ENCODE data around the gene NCKAP5.

DNA sequence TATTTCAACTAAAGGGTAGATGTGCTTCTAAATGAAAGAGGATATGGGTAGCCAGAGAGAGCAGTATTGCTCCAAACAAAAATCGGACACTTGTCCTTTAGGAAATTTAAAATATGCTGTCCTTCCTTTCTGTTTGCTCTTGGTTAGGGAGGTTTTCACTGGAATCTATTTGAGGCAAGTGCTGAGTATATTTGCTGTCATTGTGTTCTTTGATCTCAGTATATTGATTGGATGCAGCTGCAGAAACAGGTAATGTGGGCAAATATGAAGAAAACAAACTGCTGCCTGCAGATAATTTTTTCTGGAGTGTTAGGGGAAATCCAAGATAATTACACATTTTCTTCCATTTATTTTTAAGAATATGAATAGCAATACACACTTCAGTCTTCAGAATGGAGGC lies 410.2 kb downstream of the NCKAP5 start:
- TF ChIP-seq, protein P1, sequence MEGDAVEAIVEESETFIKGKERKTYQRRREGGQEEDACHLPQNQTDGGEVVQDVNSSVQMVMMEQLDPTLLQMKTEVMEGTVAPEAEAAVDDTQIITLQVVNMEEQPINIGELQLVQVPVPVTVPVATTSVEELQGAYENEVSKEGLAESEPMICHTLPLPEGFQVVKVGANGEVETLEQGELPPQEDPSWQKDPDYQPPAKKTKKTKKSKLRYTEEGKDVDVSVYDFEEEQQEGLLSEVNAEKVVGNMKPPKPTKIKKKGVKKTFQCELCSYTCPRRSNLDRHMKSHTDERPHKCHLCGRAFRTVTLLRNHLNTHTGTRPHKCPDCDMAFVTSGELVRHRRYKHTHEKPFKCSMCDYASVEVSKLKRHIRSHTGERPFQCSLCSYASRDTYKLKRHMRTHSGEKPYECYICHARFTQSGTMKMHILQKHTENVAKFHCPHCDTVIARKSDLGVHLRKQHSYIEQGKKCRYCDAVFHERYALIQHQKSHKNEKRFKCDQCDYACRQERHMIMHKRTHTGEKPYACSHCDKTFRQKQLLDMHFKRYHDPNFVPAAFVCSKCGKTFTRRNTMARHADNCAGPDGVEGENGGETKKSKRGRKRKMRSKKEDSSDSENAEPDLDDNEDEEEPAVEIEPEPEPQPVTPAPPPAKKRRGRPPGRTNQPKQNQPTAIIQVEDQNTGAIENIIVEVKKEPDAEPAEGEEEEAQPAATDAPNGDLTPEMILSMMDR (IDR thresholded peaks at IDR 0.05; ENCODE audit: insufficient read depth, low read length): no peak
- no peak for TF ChIP-seq POLR2AphosphoS5 (IDR thresholded peaks at IDR 0.05; ENCODE audit: low read depth)

Measured in HL-60 (cell line).